Chondrocyte (in vitro differentiated cells): ENCODE measurements around the gene CDK5R2. TPM values are rescaled to one million over a fixed set of nuclear protein-coding genes. Genes with fewer than 3 reads are reported as not detected.
A peak's percentile ranks its signal among the peaks of the same experiment; 100 is the strongest.

Source experiments
- DNase-seq: peaks from one replicate; pipeline ENCODE4 v3.0.0; 2021; ENCODE audit warnings: mixed read lengths, low spot score
- H3K27ac Mint-ChIP-seq: one replicate; pipeline ENCODE4 v1.8.0; 2021; ENCODE audit warnings: mild to moderate bottlenecking, moderate library complexity, mixed read lengths; ENCODE audit not compliant: unreplicated experiment
- H3K27me3 Mint-ChIP-seq: 2 replicates; pipeline ENCODE4 v1.8.0; 2021; ENCODE audit warnings: low read depth, mixed read lengths
- H3K36me3 Mint-ChIP-seq: 2 replicates; pipeline ENCODE4 v1.8.0; 2021; ENCODE audit warnings: low read depth, mixed read lengths
- H3K4me1 Mint-ChIP-seq: 2 replicates; pipeline ENCODE4 v1.8.0; 2021; ENCODE audit warnings: low read depth, mild to moderate bottlenecking, mixed read lengths
- H3K4me3 Mint-ChIP-seq: one replicate; pipeline ENCODE4 v1.8.0; 2021; ENCODE audit warnings: mild to moderate bottlenecking, moderate library complexity, mixed read lengths; ENCODE audit not compliant: unreplicated experiment
- H3K9me3 Mint-ChIP-seq: 2 replicates; pipeline ENCODE4 v1.8.0; 2021; ENCODE audit warnings: low read depth, mixed read lengths
- CTCF ChIP-seq: fragments of 200-600 bp; sonication (generic); IDR thresholded peaks from 2 replicates; pipeline ENCODE4 v1.5.0; 2021; ENCODE audit warnings: antibody characterized with exemption, mild to moderate bottlenecking, moderate library complexity
- total RNA-seq: library from RNA; stranded (reverse); gene quantifications from 3 replicates; pipeline ENCODE4 v1.2.1, GENCODE V29; 2021

CDK5R2 gene
- total RNA-seq, 1 donor from 2014 or later = 0.22 TPM

- no peaks in the 10 kb centered on the region for H3K9me3 Mint-ChIP-seq
- H3K4me1 Mint-ChIP-seq = peaks cover 20% of the 10 kb centered on the region
- H3K27ac Mint-ChIP-seq = no peak overlapping the region
- TF ChIP-seq CTCF = no peak
- no peak for DNase-seq
- no peak overlapping the region for H3K4me3 Mint-ChIP-seq
- H3K27me3 Mint-ChIP-seq = peaks cover 71% of the 10 kb centered on the region
- H3K36me3 Mint-ChIP-seq = peaks cover 3% of the 10 kb centered on the region
Observed at GRCh38 chr2:218962859-218963492, 3.5 kb downstream of the CDK5R2 start.

GRCh38 chr2:218963601-218964000 lies 4.1 kb downstream of the CDK5R2 start:
- H3K4me1 Mint-ChIP-seq = peaks cover 20% of the 10 kb centered on the region
- peaks cover 71% of the 10 kb centered on the region for H3K27me3 Mint-ChIP-seq
- DNase-seq = no peak
- H3K27ac Mint-ChIP-seq = no peak overlapping the region
- peaks cover 3% of the 10 kb centered on the region for H3K36me3 Mint-ChIP-seq
- TF ChIP-seq CTCF = no peak
- H3K9me3 Mint-ChIP-seq = no peaks in the 10 kb centered on the region
- no peak overlapping the region for H3K4me3 Mint-ChIP-seq

- no peak for DNase-seq
- no peak for TF ChIP-seq CTCF
- Mint-ChIP-seq H3K4me1 (peaks cover 17% of the 10 kb centered on the region), H3K27me3 (peaks cover 71% of the 10 kb centered on the region), H3K9me3 (no peaks in the 10 kb centered on the region), H3K36me3 (peaks cover 3% of the 10 kb centered on the region), H3K27ac (no peak overlapping the region), H3K4me3 (no peak overlapping the region)
Observed at GRCh38 chr2:218964041-218964771, 4.7 kb downstream of the CDK5R2 start.

GRCh38 chr2:218970894-218971293 lies 11.4 kb downstream of the CDK5R2 start:
- Mint-ChIP-seq H3K4me3 (no peak overlapping the region), H3K27ac (no peak overlapping the region), H3K9me3 (no peaks in the 10 kb centered on the region), H3K27me3 (peaks cover 71% of the 10 kb centered on the region), H3K4me1 (no peaks in the 10 kb centered on the region), H3K36me3 (no peaks in the 10 kb centered on the region)
- TF ChIP-seq CTCF = no peak
- DNase-seq = peak; percentile 26

GRCh38 chr2:218975060-218975777 lies 15.8 kb downstream of the CDK5R2 start:
- DNase-seq = peak; percentile 4
- H3K9me3 Mint-ChIP-seq = no peaks in the 10 kb centered on the region
- H3K27me3 Mint-ChIP-seq = peaks cover 67% of the 10 kb centered on the region
- H3K4me3 Mint-ChIP-seq = no peak overlapping the region
- no peaks in the 10 kb centered on the region for H3K36me3 Mint-ChIP-seq
- no peak overlapping the region for H3K27ac Mint-ChIP-seq
- H3K4me1 Mint-ChIP-seq = peaks cover 3% of the 10 kb centered on the region
- no peak for TF ChIP-seq CTCF
